Transverse colon (tissue), 4 donors: Measurements from ENCODE around the gene SMCP. TPM values are rescaled to one million over a fixed set of nuclear protein-coding genes. Genes with fewer than 3 reads are reported as not detected.

Experiments used
- DNase-seq: peaks from one replicate; pipeline ENCODE4 v3.0.0-alpha.2; 2019
- H3K27ac ChIP-seq, 4 donors: fragments of 200-600 bp; sonication (generic); 2 replicates each; pipeline ENCODE4 v1.5.1; 2016 to 2018; ENCODE audit warnings: inconsistent platforms in 4 of 4
- H3K27me3 ChIP-seq: fragments of 200-600 bp; sonication (generic); 2 replicates; pipeline ENCODE4 v1.5.1; 2017; ENCODE audit warnings: inconsistent platforms
- H3K36me3 ChIP-seq, 4 donors: fragments of 200-600 bp; sonication (generic); 2 replicates each; pipeline ENCODE4 v1.5.1; 2017 to 2019; ENCODE audit warnings: inconsistent platforms in 4 of 4
- H3K4me1 ChIP-seq, 4 donors: fragments of 200-600 bp; sonication (generic); 2 replicates each; pipeline ENCODE4 v1.5.1; 2017 to 2020; ENCODE audit warnings: inconsistent platforms in 4 of 4
- H3K4me3 ChIP-seq, 4 donors: fragments of 200-600 bp; sonication (generic); 1 replicate in 1 of 4; 2 replicates in 3 of 4; pipeline versions ENCODE4 v1.5.1 to v1.6.1; 2017 to 2019; ENCODE audit warnings: inconsistent platforms in 4 of 4
- H3K9me3 ChIP-seq, 2 donors: fragments of 200-600 bp; sonication (generic); 2 replicates each; pipeline ENCODE4 v1.5.1; 2017 to 2019; ENCODE audit warnings: inconsistent platforms in 2 of 2
- EP300 ChIP-seq: sonication (generic); formaldehyde crosslinking; IDR thresholded peaks from one replicate; pipeline ENCODE4 v1.6.1; 2017; ENCODE audit warnings: antibody characterized with exemption, low read depth
- POLR2A ChIP-seq: fragments of 450-650 bp; IDR thresholded peaks from one replicate; pipeline ENCODE4 v1.6.1; 2016; ENCODE audit warnings: antibody characterized with exemption, mild to moderate bottlenecking, moderate library complexity
- POLR2AphosphoS5 ChIP-seq, 3 donors: sonication (generic); formaldehyde crosslinking; IDR thresholded peaks; one replicate each; pipeline ENCODE4 v1.6.1; 2016; ENCODE audit warnings: antibody characterized with exemption in 3 of 3
- WGBS, 2 donors: methylation state at CpG; one replicate each; pipeline ENCODE4 v1.1.5; 2018; ENCODE audit warnings: low coverage in 1 of 2; 5-methylcytosine and 5-hydroxymethylcytosine counted together
- in situ Hi-C, 4 donors: fragments of 200-750 bp; cut with MboI; loops; one replicate each; pipeline versions ENCODE4 v1.15.0 to v1.15.1; 2017; ENCODE audit warnings: low sequenced_read_pairs in 3 of 4, low pct_ligation_motif_present in 1 of 4, low pct_unique_long_range_greater_than_20kb in 1 of 4
- intact Hi-C: fragments of 100-400 bp; cut with DNase I; formaldehyde crosslinking; loops from one replicate; pipeline ENCODE4 v1.15.1; 2023; ENCODE audit warnings: low total_unique reads
- total RNA-seq, 4 donors: library from RNA; depleted of rRNA; stranded (reverse); fragments of >200 nt; gene quantifications; one replicate each; pipeline ENCODE4 v1.1.0, GENCODE V29; 2016
- TF ChIP-seq, protein P1 (sequence below), 5 experiments: fragments of 200-600 bp in 3 of 5; fragments of 450-650 bp in 2 of 5; sonication (generic) in 3 of 5; IDR thresholded peaks; 1 replicate in 2 of 5; 2 replicates in 3 of 5; pipeline ENCODE4 v1.5.1; 2016 to 2017; ENCODE audit warnings: antibody characterized with exemption in 5 of 5, inconsistent platforms in 3 of 5, mild to moderate bottlenecking in 2 of 5, moderate library complexity in 1 of 5

Gene SMCP
- total RNA-seq, 4 donors from 2014 or later, result not detected

DNA sequence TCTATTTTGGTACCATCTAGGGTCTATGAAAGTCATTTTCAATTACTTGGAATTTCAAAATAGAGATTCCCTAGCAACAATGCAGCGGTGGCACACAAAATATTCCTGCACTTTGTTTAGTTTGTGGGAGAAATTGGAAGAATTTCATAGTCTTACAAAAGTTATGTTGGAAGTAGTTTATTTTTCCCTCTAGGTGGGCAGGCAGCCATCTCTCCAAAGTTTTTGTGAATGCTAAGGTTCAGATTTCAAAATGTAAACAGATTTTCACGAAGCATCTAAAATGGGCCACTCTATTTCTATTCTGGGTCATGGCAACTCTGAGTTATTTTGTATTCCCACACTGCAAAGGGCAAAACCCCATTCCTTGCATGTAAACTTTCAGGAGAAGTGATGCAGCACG lies 8.0 kb downstream of the SMCP start:
- Histone ChIP-seq H3K36me3 (no peaks in the 10 kb centered on the region), H3K4me3 (no peak overlapping the region), H3K27ac (no peak overlapping the region), H3K9me3 (no peaks in the 10 kb centered on the region), H3K4me1 (no peaks in the 10 kb centered on the region), H3K27me3 (no peaks in the 10 kb centered on the region)
- TF ChIP-seq, protein P1, sequence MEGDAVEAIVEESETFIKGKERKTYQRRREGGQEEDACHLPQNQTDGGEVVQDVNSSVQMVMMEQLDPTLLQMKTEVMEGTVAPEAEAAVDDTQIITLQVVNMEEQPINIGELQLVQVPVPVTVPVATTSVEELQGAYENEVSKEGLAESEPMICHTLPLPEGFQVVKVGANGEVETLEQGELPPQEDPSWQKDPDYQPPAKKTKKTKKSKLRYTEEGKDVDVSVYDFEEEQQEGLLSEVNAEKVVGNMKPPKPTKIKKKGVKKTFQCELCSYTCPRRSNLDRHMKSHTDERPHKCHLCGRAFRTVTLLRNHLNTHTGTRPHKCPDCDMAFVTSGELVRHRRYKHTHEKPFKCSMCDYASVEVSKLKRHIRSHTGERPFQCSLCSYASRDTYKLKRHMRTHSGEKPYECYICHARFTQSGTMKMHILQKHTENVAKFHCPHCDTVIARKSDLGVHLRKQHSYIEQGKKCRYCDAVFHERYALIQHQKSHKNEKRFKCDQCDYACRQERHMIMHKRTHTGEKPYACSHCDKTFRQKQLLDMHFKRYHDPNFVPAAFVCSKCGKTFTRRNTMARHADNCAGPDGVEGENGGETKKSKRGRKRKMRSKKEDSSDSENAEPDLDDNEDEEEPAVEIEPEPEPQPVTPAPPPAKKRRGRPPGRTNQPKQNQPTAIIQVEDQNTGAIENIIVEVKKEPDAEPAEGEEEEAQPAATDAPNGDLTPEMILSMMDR (IDR thresholded peaks at IDR 0.05), result no peak
- TF ChIP-seq POLR2AphosphoS5 (IDR thresholded peaks at IDR 0.05), result no peak
- TF ChIP-seq POLR2A, result no peak
- TF ChIP-seq EP300, result no peak
- WGBS, 2 donors, result 40 to 44% methylated on average over 3 of the region's 3 CpGs
- intact Hi-C loops (no loop called here), in situ Hi-C loops (no loop called here)
- no peak for DNase-seq

DNA sequence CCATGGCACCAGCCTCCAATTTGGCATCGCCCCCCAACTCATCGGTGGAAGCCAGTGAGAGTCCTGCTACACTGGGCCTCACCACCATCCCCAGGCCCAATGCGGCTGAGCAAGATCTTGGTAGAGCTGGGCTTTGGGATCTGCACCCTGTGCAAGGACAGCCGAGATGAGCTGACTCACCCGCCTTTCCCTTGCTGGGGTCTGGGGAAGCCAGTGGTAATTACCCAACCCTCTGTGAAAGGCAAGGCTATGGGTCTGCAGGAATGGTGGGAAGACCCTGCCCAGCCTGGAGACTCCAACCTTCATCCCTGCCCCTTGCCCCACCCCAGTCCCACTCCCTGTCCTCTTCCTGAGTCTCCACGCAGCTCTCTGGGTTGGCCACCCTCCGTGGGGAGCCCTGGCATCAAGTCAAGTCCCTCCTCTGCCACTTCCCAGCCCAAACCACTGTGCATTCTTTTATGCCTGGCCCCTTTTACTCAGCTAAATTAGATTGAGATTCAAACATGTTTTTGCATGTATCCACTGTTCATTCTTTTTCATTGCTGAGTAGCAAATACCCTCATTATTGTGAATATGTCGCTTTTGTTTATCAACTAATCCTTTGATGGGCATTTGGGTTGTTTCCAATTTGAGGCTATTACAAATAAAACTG lies 8.8 kb downstream of the SMCP start:
- DNase-seq, result no peak
- Histone ChIP-seq H3K36me3 (no peaks in the 10 kb centered on the region), H3K9me3 (no peaks in the 10 kb centered on the region), H3K27ac (no peak overlapping the region), H3K4me3 (no peak overlapping the region), H3K27me3 (no peaks in the 10 kb centered on the region), H3K4me1 (no peaks in the 10 kb centered on the region)
- intact Hi-C loops (no loop called here), in situ Hi-C loops (no loop called here)
- TF ChIP-seq POLR2AphosphoS5 (IDR thresholded peaks at IDR 0.05) (no peak), POLR2A (no peak), EP300 (no peak)
- TF ChIP-seq, protein P1 (IDR thresholded peaks at IDR 0.05), result no peak
- 25 to 72% methylated on average over 2 to 8 of the region's 8 CpGs for WGBS, 2 donors

DNA sequence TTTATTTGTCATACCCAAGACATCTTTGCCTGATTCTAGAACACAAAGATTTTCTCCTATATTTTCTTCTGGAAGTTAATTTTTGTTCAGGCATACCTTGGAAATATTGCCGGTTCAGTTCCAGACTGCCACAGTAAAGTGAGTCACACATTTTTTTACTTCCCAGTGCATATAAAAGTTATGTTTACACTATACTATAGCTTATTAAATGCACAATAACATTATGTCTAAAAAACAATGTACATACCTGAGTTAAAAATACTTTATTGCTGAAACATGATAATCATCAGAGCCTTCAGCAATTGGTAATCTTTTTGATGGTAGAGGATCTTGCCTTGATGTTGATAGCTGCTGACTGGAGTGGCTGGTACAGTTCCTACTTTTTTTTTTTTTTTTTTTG lies 10.0 kb downstream of the SMCP start:
- TF ChIP-seq, protein P1 (IDR thresholded peaks at IDR 0.05), result no peak
- TF ChIP-seq EP300, result no peak
- TF ChIP-seq POLR2AphosphoS5 (IDR thresholded peaks at IDR 0.05), result no peak
- TF ChIP-seq POLR2A, result no peak
- intact Hi-C loops, result no loop called here
- Histone ChIP-seq H3K27me3 (no peaks in the 10 kb centered on the region), H3K9me3 (no peaks in the 10 kb centered on the region), H3K4me3 (no peak overlapping the region), H3K27ac (no peak overlapping the region), H3K36me3 (no peaks in the 10 kb centered on the region), H3K4me1 (no peaks in the 10 kb centered on the region)
- DNase-seq, result no peak
- in situ Hi-C loops, result no loop called here
- 45 to 49% methylated on average over 1 of the region's 1 CpG for WGBS, 2 donors

DNA sequence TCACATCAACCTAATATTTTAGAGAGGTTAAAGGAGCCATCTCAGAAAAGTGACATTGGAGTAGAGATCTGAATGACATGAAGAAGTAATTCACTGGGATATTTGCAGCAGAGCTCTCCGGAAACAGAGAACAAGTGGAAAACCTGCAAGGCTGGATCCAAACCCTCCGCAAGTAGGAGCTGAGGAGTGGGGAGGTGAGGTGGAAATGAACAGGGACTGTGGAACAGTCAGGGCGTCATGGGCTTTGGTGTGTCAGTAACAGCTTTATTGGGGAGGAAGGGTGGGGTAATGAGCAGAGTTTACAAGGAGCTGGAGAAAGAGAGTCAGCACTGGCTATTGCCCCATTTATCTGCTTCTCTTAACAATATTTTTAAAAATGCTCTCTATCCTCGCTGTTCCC lies 20.9 kb downstream of the SMCP start:
- in situ Hi-C loops, result no loop called here
- intact Hi-C loops, result no loop called here
- no peak for TF ChIP-seq POLR2AphosphoS5 (IDR thresholded peaks at IDR 0.05)
- TF ChIP-seq, protein P1 (IDR thresholded peaks at IDR 0.05), result no peak
- TF ChIP-seq POLR2A, result no peak
- TF ChIP-seq EP300, result no peak

More for the DNA sequence above, 20.9 kb downstream of the SMCP start:
- no peak overlapping the region for H3K4me3 ChIP-seq
- H3K27ac ChIP-seq, result no peak overlapping the region
- H3K36me3 ChIP-seq, result no peaks in the 10 kb centered on the region
- no peak for DNase-seq
- no peaks in the 10 kb centered on the region for H3K9me3 ChIP-seq
- 51 to 76% methylated on average over 4 of the region's 4 CpGs for whole genome bisulfite sequencing, 2 donors
- no peaks in the 10 kb centered on the region for H3K4me1 ChIP-seq
- H3K27me3 ChIP-seq, result no peaks in the 10 kb centered on the region
